Osteoblast (primary cell): Measurements from ENCODE around the gene NFIB. TPM values are rescaled to one million over a fixed set of nuclear protein-coding genes. Genes with fewer than 3 reads are reported as not detected.

ENCODE experiments used
- DNase-seq: peaks from one replicate; pipeline ENCODE4 v3.0.0; 2011; ENCODE audit warnings: low spot score, mixed read lengths; ENCODE audit not compliant: insufficient read length; ENCODE audit errors: missing footprints
- H2AFZ ChIP-seq: 2 replicates; pipeline ENCODE4 v1.6.0; 2011; ENCODE audit warnings: mild to moderate bottlenecking, low read length
- H3K27ac ChIP-seq: 2 replicates; pipeline ENCODE4 v1.5.1; 2011; ENCODE audit warnings: mild to moderate bottlenecking, low read depth, low read length, moderate library complexity
- H3K27me3 ChIP-seq: 2 replicates; pipeline ENCODE4 v1.6.0; 2012; ENCODE audit warnings: mild to moderate bottlenecking, control low read depth, inconsistent platforms, low read length, moderate library complexity; ENCODE audit not compliant: insufficient read depth
- H3K36me3 ChIP-seq: 2 replicates; pipeline ENCODE4 v1.5.1; 2011; ENCODE audit warnings: mild to moderate bottlenecking, low read length, control low read depth, moderate library complexity; ENCODE audit not compliant: insufficient read depth
- H3K4me1 ChIP-seq: 2 replicates; pipeline ENCODE4 v1.5.1; 2011; ENCODE audit warnings: mild to moderate bottlenecking, low read length, control low read depth, moderate library complexity; ENCODE audit not compliant: insufficient read depth
- H3K4me2 ChIP-seq: 2 replicates; pipeline ENCODE4 v1.6.0; 2011; ENCODE audit warnings: mild to moderate bottlenecking, low read length; ENCODE audit not compliant: insufficient read depth
- H3K4me3 ChIP-seq: fragments of 200-600 bp; sonication (generic); 3 replicates; pipeline ENCODE4 v1.5.1; 2012; ENCODE audit warnings: mild to moderate bottlenecking, low read length, inconsistent platforms; ENCODE audit not compliant: insufficient read depth
- H3K79me2 ChIP-seq: 2 replicates; pipeline ENCODE4 v1.6.0; 2012; ENCODE audit warnings: mild to moderate bottlenecking, low read length, control low read depth, inconsistent platforms; ENCODE audit not compliant: insufficient read depth
- H3K9me3 ChIP-seq: 2 replicates; pipeline ENCODE4 v1.5.1; 2011; ENCODE audit warnings: low read depth, low read length, control low read depth
- H4K20me1 ChIP-seq: 2 replicates; pipeline ENCODE4 v1.6.0; 2012; ENCODE audit warnings: mild to moderate bottlenecking, low read length, control low read depth; ENCODE audit not compliant: insufficient read depth
- total RNA-seq: library from RNA; depleted of rRNA; stranded (reverse); fragments of >200 nt; gene quantifications from 2 replicates; pipeline ENCODE4 v1.2.3, GENCODE V29; 2012
- TF ChIP-seq, protein P1 (sequence below): IDR thresholded peaks from 2 replicates; pipeline ENCODE4 v1.5.1; 2011; ENCODE audit warnings: mild to moderate bottlenecking, low read depth, low read length, moderate library complexity; ENCODE audit errors: extremely low read depth

The NFIB gene
- total RNA-seq, 1 donor: 21.0 TPM

DNA sequence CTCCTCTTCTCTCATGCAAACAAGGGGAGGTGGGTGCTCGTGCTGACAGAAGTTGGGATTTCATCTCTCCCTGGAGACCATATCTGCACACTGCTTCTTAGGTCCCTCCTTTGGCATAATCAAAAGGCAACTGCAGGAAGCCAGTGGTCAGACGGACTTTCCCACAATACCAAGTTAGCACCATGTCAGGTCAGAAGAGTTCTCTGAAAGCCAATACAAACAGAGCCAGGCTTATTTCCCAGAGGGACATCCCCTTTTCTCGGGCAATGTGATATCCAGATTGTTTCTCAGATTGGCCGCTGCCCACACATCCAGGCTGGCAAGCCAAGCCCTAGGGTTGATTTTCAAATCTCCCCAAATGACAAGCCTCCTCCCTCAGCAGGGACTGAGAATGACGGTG is 241.1 kb downstream of the NFIB start:
- Histone ChIP-seq H3K36me3 (no peaks in the 10 kb centered on the region), H3K4me2 (no peak overlapping the region), H2AFZ (no peak overlapping the region), H3K4me1 (no peaks in the 10 kb centered on the region), H3K9me3 (no peaks in the 10 kb centered on the region), H3K79me2 (no peaks in the 10 kb centered on the region), H3K27me3 (no peaks in the 10 kb centered on the region), H3K4me3 (no peak overlapping the region), H3K27ac (no peak overlapping the region), H4K20me1 (no peaks in the 10 kb centered on the region)
- no peak for DNase-seq
- TF ChIP-seq, protein P1, sequence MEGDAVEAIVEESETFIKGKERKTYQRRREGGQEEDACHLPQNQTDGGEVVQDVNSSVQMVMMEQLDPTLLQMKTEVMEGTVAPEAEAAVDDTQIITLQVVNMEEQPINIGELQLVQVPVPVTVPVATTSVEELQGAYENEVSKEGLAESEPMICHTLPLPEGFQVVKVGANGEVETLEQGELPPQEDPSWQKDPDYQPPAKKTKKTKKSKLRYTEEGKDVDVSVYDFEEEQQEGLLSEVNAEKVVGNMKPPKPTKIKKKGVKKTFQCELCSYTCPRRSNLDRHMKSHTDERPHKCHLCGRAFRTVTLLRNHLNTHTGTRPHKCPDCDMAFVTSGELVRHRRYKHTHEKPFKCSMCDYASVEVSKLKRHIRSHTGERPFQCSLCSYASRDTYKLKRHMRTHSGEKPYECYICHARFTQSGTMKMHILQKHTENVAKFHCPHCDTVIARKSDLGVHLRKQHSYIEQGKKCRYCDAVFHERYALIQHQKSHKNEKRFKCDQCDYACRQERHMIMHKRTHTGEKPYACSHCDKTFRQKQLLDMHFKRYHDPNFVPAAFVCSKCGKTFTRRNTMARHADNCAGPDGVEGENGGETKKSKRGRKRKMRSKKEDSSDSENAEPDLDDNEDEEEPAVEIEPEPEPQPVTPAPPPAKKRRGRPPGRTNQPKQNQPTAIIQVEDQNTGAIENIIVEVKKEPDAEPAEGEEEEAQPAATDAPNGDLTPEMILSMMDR: no peak

DNA sequence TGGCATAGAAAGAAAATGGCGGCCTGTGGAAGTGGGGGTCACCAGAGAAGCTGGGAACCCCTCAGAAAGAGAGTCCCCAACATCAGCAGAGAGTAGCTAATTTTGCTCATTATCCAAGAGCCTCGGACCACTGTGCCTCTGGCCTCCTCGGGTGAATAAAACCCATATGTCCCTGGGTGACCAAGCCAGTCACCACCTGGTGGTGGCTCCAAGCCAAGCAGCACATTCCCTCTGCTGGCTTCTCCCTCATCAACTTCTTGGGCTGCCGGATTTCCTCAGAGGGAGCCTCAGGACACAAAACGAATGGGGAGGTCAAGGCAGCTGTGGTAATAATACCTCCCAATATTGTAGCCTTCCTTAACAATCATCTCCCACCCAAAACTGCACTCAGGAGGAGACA is 242.5 kb downstream of the NFIB start:
- TF ChIP-seq, protein P1: no peak
- H3K79me2 ChIP-seq: no peaks in the 10 kb centered on the region

DNA sequence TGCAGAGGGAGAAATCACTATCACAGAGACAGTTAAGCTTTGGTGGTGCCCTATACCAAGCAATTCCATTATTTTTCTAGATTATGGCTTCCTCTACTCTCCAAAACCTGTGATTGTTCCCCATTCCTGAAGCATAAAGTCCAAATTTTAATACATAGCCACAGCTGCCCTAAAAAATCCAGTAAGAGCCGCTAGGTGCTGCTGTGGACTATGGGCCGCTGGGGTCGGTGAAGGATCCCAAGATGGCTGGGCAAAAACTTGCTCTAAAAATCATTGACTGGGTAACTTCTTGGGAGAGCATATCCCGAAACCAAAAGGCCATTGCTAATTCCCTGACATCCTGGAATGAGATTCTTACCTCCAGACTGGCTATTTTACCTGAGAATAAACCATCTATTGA is 245.3 kb downstream of the NFIB start:
- Histone ChIP-seq H4K20me1 (no peaks in the 10 kb centered on the region), H3K4me1 (no peaks in the 10 kb centered on the region), H3K36me3 (no peaks in the 10 kb centered on the region), H3K4me3 (no peak overlapping the region), H3K4me2 (no peak overlapping the region), H3K79me2 (no peaks in the 10 kb centered on the region), H2AFZ (no peak overlapping the region), H3K9me3 (no peaks in the 10 kb centered on the region), H3K27ac (no peak overlapping the region), H3K27me3 (no peaks in the 10 kb centered on the region)
- TF ChIP-seq, protein P1: no peak
- no peak for DNase-seq

More for the DNA sequence above, 242.5 kb downstream of the NFIB start:
- Histone ChIP-seq H3K4me3 (no peak overlapping the region), H2AFZ (no peak overlapping the region), H3K27me3 (no peaks in the 10 kb centered on the region), H3K9me3 (no peaks in the 10 kb centered on the region), H3K4me2 (no peak overlapping the region), H3K27ac (no peak overlapping the region), H3K4me1 (no peaks in the 10 kb centered on the region), H4K20me1 (no peaks in the 10 kb centered on the region), H3K36me3 (no peaks in the 10 kb centered on the region)
- no peak for DNase-seq

DNA sequence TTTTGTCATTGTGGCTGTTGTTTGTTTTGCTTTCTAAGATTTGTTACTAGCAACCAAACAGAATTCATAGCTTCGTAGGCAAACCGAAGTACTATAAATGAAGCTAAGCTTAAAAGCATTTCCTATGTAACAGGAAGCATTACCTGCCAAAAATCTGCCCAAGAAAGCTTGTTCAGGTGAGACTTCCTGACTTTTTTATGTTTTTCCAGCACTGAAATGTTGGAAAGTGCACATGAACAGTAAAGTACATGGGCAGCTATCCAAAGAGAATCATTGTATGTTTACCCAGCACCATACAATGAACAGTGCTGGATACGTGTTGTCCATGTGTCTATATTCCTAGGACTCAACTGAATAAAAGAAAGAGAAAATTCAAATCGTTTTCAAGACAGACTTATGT is 247.1 kb downstream of the NFIB start:
- Histone ChIP-seq H3K27ac (no peak overlapping the region), H3K4me1 (no peaks in the 10 kb centered on the region)
- TF ChIP-seq, protein P1: no peak

More for the DNA sequence above, 247.1 kb downstream of the NFIB start:
- Histone ChIP-seq H2AFZ (no peak overlapping the region), H3K4me2 (no peak overlapping the region), H4K20me1 (no peaks in the 10 kb centered on the region), H3K27me3 (no peaks in the 10 kb centered on the region), H3K9me3 (no peaks in the 10 kb centered on the region), H3K36me3 (no peaks in the 10 kb centered on the region), H3K4me3 (no peak overlapping the region), H3K79me2 (no peaks in the 10 kb centered on the region)
- DNase-seq: no peak
